Kidney (tissue), 14 donors: ENCODE measurements around the gene PAFAH1B2. TPM values are rescaled to one million over a fixed set of nuclear protein-coding genes. Genes with fewer than 3 reads are reported as not detected.
A peak's percentile ranks its signal among the peaks of the same experiment; 100 is the strongest.

ENCODE experiments used
- DNase-seq, 5 donors: peaks; one replicate each; pipeline ENCODE4 v3.0.0-alpha.2; 2013 to 2020
- FAIRE-seq: peaks from 2 replicates; lab custom pipeline; 2012; peaks lifted over from hg19 to GRCh38; lab: Jason Lieb, UNC
- H3K27ac ChIP-seq, 2 donors: one replicate each; pipeline ENCODE4 v1.7.0; 2013; ENCODE audit warnings: low read depth in 2 of 2, low read length in 2 of 2, inconsistent platforms in 1 of 2
- H3K27me3 ChIP-seq: one replicate; pipeline ENCODE4 v1.7.1; 2013; ENCODE audit warnings: low read length, inconsistent platforms; ENCODE audit not compliant: control insufficient read depth, insufficient read depth
- H3K36me3 ChIP-seq, 3 donors: one replicate each; pipeline versions ENCODE4 v1.7.0 to v1.7.1; 2013; ENCODE audit warnings: low read length in 3 of 3, control low read depth in 1 of 3, inconsistent platforms in 1 of 3; ENCODE audit not compliant: insufficient read depth in 3 of 3, control insufficient read depth in 2 of 3
- H3K4me1 ChIP-seq, 3 donors: one replicate each; pipeline versions ENCODE4 v1.7.0 to v1.7.1; 2013; ENCODE audit warnings: low read length in 3 of 3, inconsistent platforms in 1 of 3, low read depth in 1 of 3; ENCODE audit not compliant: control insufficient read depth in 2 of 3, insufficient read depth in 2 of 3
- H3K4me3 ChIP-seq, 3 donors: one replicate each; pipeline versions ENCODE4 v1.7.0 to v1.8.1; 2013; ENCODE audit warnings: low read length in 3 of 3, control low read depth in 1 of 3, inconsistent platforms in 1 of 3
- H3K9ac ChIP-seq, 3 donors: one replicate each; pipeline versions ENCODE4 v1.7.0 to v1.7.1; 2013; ENCODE audit warnings: low read length in 3 of 3, control low read depth in 1 of 3, inconsistent platforms in 1 of 3
- H3K9me3 ChIP-seq, 3 donors: one replicate each; pipeline versions ENCODE4 v1.7.0 to v1.7.1; 2013; ENCODE audit warnings: low read length in 3 of 3, control low read depth in 1 of 3, inconsistent platforms in 1 of 3; ENCODE audit not compliant: control insufficient read depth in 2 of 3, insufficient read depth in 1 of 3
- intact Hi-C: fragments of 100-400 bp; cut with DNase I; formaldehyde crosslinking; loops from one replicate; pipeline ENCODE4 v1.11.1; 2022
- polyA plus RNA-seq: library from polyadenylated mRNA; stranded (reverse); fragments of 350-450 nt; fragmentation: Illumina TruSeq; extraction: RNeasy Lipid Tissue Mini Kit (QIAGEN cat#74804); gene quantifications from one replicate; pipeline ENCODE4 v1.2.3, GENCODE V29; 2014; ENCODE audit warnings: low read depth, low replicate concordance; ENCODE audit not compliant: insufficient read depth
- total RNA-seq: library from RNA; stranded (reverse); fragmentation: NEBNext Ultra II Directional; extraction: Animal tissue kit (Norgen Biotek cat#: 25700); gene quantifications from one replicate; pipeline ENCODE4 v1.2.1, GENCODE V29; 2021
- TF ChIP-seq, protein P1 (sequence below): IDR thresholded peaks from 3 replicates; pipeline ENCODE4 v1.5.1; 2012; ENCODE audit warnings: mild to moderate bottlenecking, moderate library complexity, borderline replicate concordance; ENCODE audit not compliant: insufficient read depth; ENCODE audit errors: extremely low read depth
- donor health status: control.
- donor health status: control.
- donor health status: control.
- donor health status: control.
- donor health status: control.
- donor health status: DM: yes; HTN: yes; CAD: no.
- donor health status: Normal renal cell carcinoma (clear cell type).

Gene PAFAH1B2
- total and polyA plus RNA-seq, 2 donors from 2014 or later: 29.4 to 90.2 TPM

DNA sequence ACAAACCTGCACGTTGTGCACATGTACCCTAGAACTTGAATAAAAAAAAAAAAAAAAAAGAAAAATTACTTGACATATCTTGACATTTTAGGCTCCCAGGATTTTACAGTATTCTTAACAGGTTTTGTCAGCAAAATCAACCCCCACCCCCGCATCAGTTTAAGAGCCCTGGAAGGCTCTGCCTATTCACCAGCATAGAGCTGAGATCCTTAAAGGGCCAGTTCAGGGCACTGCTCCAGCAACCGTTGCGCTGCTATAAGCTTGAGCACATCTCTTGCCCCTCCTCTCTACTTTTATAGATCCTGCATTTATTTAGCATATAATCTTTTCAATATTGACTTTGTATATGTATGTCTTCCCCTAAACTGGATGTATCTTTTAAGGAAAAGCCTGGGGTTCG is 697 bp upstream of the PAFAH1B2 start:
- Histone ChIP-seq H3K27ac (peak overlapping the region; percentile 88 to 95), H3K27me3 (no peaks in the 10 kb centered on the region), H3K9ac (peak overlapping the region; percentile 68 to 89 (median 85)), H3K36me3 (peaks cover 0 to 12% (median 0%) of the 10 kb centered on the region in 3 donors), H3K4me1 (peaks cover 0 to 6% (median 3%) of the 10 kb centered on the region in 3 donors), H3K4me3 (peak overlapping the region; percentile 93 to 100 (median 94)), H3K9me3 (no peaks in the 10 kb centered on the region)
- intact Hi-C loops: no loop called here
- no peak for FAIRE-seq
- TF ChIP-seq, protein P1, sequence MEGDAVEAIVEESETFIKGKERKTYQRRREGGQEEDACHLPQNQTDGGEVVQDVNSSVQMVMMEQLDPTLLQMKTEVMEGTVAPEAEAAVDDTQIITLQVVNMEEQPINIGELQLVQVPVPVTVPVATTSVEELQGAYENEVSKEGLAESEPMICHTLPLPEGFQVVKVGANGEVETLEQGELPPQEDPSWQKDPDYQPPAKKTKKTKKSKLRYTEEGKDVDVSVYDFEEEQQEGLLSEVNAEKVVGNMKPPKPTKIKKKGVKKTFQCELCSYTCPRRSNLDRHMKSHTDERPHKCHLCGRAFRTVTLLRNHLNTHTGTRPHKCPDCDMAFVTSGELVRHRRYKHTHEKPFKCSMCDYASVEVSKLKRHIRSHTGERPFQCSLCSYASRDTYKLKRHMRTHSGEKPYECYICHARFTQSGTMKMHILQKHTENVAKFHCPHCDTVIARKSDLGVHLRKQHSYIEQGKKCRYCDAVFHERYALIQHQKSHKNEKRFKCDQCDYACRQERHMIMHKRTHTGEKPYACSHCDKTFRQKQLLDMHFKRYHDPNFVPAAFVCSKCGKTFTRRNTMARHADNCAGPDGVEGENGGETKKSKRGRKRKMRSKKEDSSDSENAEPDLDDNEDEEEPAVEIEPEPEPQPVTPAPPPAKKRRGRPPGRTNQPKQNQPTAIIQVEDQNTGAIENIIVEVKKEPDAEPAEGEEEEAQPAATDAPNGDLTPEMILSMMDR: no peak
- DNase-seq: peak in 3 of 5 donors; percentile 35 to 78 (median 70)

DNA sequence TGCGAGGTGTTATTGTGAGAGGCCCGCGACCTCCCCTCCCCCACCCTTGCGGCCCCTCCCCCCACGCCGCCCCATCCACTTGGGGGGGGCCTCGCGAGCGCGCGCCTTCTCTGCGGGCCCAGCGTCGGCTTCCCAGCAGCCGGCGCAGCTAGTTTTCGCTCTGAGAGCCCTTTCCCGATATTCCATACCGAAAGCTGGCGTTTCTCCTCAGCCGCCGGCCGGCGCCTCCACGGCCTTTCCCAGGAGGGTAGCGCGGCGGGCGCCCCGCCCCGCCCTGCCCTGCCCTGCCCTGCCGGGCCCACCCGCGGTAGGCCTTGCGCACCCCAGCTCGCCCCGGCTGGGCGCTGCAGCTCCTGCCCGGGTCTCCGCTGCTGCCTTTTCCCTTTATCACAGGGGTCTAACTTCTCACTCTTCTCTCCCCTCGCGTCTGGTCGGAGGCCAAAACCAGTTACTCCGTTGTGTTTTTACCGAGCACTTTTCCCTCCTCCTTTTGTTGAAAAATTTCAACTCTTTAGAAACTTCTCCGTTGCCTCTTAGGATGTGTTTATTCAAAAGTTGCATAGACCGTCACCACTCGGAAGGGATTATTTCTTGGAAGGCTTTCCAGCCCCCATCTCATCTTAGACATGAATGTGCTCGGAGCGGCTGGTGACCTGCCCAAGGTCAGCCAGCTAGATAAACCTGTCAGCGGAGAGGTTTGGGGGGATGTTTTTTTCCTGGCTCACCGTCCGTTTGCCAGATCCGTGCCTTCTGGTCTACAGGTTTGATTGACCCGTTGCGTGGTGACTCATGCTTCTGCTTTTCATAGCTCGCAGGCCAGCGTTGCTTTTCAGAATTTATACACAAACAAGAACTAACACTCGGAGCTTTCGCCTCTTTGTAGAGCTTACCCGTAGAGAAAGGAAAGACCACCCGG is 648 bp downstream of the PAFAH1B2 start:
- Histone ChIP-seq H3K4me3 (peak overlapping the region; percentile 93 to 100 (median 94)), H3K9ac (peak overlapping the region; percentile 6 to 93 (median 86)), H3K27me3 (no peaks in the 10 kb centered on the region), H3K27ac (peak overlapping the region; percentile 88 to 95), H3K36me3 (peaks cover 0 to 12% (median 0%) of the 10 kb centered on the region in 3 donors), H3K9me3 (no peaks in the 10 kb centered on the region), H3K4me1 (peaks cover 0 to 6% (median 3%) of the 10 kb centered on the region in 3 donors)
- intact Hi-C loops: no loop called here
- FAIRE-seq (no peak), DNase-seq (peak in 4 of 5 donors; percentile 44 to 70 (median 58))
- TF ChIP-seq, protein P1: no peak

DNA sequence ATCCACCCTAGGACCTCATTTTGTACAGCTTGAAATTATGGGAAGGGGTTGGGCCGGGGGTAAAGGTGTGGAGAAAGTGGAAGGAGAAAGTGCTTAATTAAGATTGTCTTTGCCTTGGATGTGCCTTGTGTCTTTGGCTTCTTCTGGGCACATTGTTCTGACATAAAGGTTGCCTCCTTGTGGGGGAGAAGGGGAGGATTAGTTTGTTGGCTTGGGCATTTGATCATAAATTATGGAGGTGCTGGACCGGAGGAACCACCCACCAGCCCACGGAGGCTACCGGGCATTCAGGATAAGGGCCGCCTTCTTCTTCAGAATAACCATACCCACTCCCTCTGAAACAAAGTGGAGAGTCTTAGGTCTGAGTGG is 1.3 kb downstream of the PAFAH1B2 start:
- DNase-seq (peak in 4 of 5 donors; percentile 67 to 86 (median 76)), FAIRE-seq (no peak)
- Histone ChIP-seq H3K36me3 (peaks cover 0 to 12% (median 0%) of the 10 kb centered on the region in 3 donors), H3K9ac (peak overlapping the region; percentile 6 to 93 (median 86)), H3K9me3 (no peaks in the 10 kb centered on the region), H3K4me1 (peaks cover 0 to 6% (median 3%) of the 10 kb centered on the region in 3 donors), H3K27me3 (no peaks in the 10 kb centered on the region), H3K27ac (peak overlapping the region in 1 of 2 donors; percentile 95), H3K4me3 (peak overlapping the region; percentile 93 to 100 (median 94))
- intact Hi-C loops: no loop called here
- TF ChIP-seq, protein P1: no peak
